ENCODE results near the gene RUSC1.

RUSC1 gene

GRCh38 chr1:155295183-155295941 lies 25.3 kb upstream of the RUSC1 start:
- DNase-seq = no peak

- DNase-seq = no peak
These were observed 24.8 kb upstream of the RUSC1 start for GRCh38 chr1:155295942-155296267.

GRCh38 chr1:155296661-155297060 lies 24.0 kb upstream of the RUSC1 start:
- no peak for DNase-seq

- DNase-seq = no peak
These were observed 23.3 kb upstream of the RUSC1 start for GRCh38 chr1:155297384-155297783.

- no peak for DNase-seq
These were observed 20.7 kb upstream of the RUSC1 start for GRCh38 chr1:155300024-155300423.

GRCh38 chr1:155300553-155301329 lies 20.0 kb upstream of the RUSC1 start:
- no peak for DNase-seq

- DNase-seq = no peak
These were observed 19.3 kb upstream of the RUSC1 start, which contains the start of gene PKLR for GRCh38 chr1:155301342-155301841. Gene PKLR, minus strand, starts transcription at chr1:155301438. Its CDS starts 43 bp downstream, at chr1:155301395.

GRCh38 chr1:155304558-155305063 lies 16.1 kb upstream of the RUSC1 start:
- no peak for DNase-seq

GRCh38 chr1:155305881-155306391 lies 14.8 kb upstream of the RUSC1 start:
- DNase-seq = no peak

GRCh38 chr1:155307247-155307740 lies 13.4 kb upstream of the RUSC1 start:
- DNase-seq = no peak

GRCh38 chr1:155308493-155309422 lies 11.9 kb upstream of the RUSC1 start, which contains the start of gene FDPS:
Gene FDPS, plus strand, starts transcription at chr1:155308866. Its CDS starts 924 bp downstream, at chr1:155309790.
- DNase-seq = peak; percentile 94

- DNase-seq = no peak
These were observed 11.2 kb upstream of the RUSC1 start for GRCh38 chr1:155309423-155310021.

- no peak for DNase-seq
These were observed 7.4 kb upstream of the RUSC1 start for GRCh38 chr1:155313261-155313660.

GRCh38 chr1:155316922-155317321 lies 3.8 kb upstream of the RUSC1 start:
- no peak for DNase-seq

- no peak for DNase-seq
These were observed 2.6 kb upstream of the RUSC1 start for GRCh38 chr1:155318082-155318481.

- DNase-seq = no peak
These were observed 1.2 kb upstream of the RUSC1 start for GRCh38 chr1:155319536-155319935.

- DNase-seq = no peak
These were observed 442 bp upstream of the RUSC1 start for GRCh38 chr1:155320252-155320651.

GRCh38 chr1:155321639-155322503 lies 1.2 kb downstream of the RUSC1 start:
- DNase-seq = no peak

- peak; percentile 29 for DNase-seq
These were observed 1.9 kb downstream of the RUSC1 start for GRCh38 chr1:155322571-155322952.

GRCh38 chr1:155322953-155323728 lies 2.4 kb downstream of the RUSC1 start:
- peak; percentile 87 for DNase-seq
